GM06990 (cell line): ENCODE results near the gene OVCH2.

Source experiments
- DNase-seq: peaks from one replicate; pipeline ENCODE4 v3.0.0-alpha.2; 2011; ENCODE audit not compliant: insufficient read length; ENCODE audit errors: extremely low read depth
- H3K27me3 ChIP-seq: replicated peaks from 2 replicates; pipeline ENCODE4 v1.6.0; 2011; ENCODE audit warnings: low read length; ENCODE audit not compliant: control insufficient read depth, insufficient read depth
- H3K36me3 ChIP-seq: 2 replicates; pipeline ENCODE4 v1.5.1; 2011; ENCODE audit warnings: low read length; ENCODE audit not compliant: control insufficient read depth, insufficient read depth
- H3K4me3 ChIP-seq: replicated peaks from 2 replicates; pipeline ENCODE4 v1.5.1; 2011; ENCODE audit warnings: low read depth, mild to moderate bottlenecking, control low read depth, low read length
- TF ChIP-seq, protein P1 (sequence below): IDR thresholded peaks from 2 replicates; pipeline ENCODE4 v1.5.1; 2011; ENCODE audit warnings: low read length, control low read depth, mild to moderate bottlenecking, inconsistent platforms; ENCODE audit not compliant: insufficient read depth, poor library complexity, severe bottlenecking

Gene OVCH2

DNA sequence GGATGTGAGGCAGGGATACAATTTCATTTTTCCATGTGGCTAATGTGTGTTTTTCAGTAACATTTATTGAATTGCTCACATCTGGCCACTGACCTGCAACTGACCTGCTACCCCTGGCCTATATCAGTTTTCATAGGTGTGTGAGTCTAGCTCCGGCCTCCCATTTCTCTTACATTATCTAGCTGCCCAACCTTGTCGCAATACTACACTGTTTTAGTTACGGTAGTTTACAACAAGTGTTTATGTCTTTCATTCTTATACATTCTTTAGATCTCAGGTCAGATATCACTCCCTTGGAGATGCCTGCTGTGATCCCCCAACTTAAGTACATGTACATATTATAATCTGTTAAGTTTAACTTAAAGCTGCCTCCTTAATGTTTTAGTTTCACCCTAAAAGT lies 30.6 kb downstream of the OVCH2 start:
- DNase-seq, result no peak
- H3K4me3 ChIP-seq, result no peak overlapping the region
- TF ChIP-seq, protein P1, sequence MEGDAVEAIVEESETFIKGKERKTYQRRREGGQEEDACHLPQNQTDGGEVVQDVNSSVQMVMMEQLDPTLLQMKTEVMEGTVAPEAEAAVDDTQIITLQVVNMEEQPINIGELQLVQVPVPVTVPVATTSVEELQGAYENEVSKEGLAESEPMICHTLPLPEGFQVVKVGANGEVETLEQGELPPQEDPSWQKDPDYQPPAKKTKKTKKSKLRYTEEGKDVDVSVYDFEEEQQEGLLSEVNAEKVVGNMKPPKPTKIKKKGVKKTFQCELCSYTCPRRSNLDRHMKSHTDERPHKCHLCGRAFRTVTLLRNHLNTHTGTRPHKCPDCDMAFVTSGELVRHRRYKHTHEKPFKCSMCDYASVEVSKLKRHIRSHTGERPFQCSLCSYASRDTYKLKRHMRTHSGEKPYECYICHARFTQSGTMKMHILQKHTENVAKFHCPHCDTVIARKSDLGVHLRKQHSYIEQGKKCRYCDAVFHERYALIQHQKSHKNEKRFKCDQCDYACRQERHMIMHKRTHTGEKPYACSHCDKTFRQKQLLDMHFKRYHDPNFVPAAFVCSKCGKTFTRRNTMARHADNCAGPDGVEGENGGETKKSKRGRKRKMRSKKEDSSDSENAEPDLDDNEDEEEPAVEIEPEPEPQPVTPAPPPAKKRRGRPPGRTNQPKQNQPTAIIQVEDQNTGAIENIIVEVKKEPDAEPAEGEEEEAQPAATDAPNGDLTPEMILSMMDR, result no peak
- no peaks in the 10 kb centered on the region for H3K36me3 ChIP-seq
- H3K27me3 ChIP-seq, result no peaks in the 10 kb centered on the region

DNA sequence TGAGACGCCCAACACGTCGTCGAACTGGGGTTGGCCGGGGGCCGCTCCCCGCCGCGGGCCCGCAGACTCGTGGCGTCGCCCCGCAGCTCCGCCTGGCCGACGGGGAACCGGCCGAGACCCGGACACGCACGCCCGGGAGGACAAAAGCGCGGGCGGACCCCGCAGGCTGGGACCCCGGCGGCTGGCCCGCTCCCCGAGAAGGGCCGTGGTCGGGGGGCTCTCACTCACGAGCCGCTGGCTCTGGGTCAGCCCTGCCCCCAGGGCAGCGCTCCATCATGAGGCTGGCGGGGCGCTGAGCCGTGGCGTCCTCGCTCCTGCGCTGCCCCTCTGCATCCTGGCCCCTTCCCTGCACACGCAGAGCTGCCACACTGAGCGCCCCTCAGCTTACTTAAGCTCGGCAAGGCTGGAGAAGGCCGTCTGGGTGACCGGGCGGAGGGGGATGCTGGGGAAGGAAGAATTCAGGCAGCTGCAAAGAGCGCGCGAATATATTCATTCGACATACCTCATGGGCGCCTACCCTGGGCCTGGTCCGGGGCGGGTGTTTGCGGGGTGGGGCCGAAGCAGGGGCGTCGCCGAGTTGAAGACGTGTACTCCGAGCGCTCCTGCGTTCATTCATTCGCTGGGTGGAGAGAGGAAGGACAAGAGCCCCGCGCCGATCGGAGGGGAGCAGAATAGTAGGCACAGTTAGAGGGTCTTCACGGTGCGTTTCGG lies 32.4 kb downstream of the OVCH2 start:
- no peaks in the 10 kb centered on the region; the same call in 1 of the 2 replicates for H3K36me3 ChIP-seq
- no peaks in the 10 kb centered on the region for H3K27me3 ChIP-seq
- TF ChIP-seq, protein P1, result no peak
- DNase-seq, result peak; percentile 35
- H3K4me3 ChIP-seq, result peak overlapping the region; percentile 58

DNA sequence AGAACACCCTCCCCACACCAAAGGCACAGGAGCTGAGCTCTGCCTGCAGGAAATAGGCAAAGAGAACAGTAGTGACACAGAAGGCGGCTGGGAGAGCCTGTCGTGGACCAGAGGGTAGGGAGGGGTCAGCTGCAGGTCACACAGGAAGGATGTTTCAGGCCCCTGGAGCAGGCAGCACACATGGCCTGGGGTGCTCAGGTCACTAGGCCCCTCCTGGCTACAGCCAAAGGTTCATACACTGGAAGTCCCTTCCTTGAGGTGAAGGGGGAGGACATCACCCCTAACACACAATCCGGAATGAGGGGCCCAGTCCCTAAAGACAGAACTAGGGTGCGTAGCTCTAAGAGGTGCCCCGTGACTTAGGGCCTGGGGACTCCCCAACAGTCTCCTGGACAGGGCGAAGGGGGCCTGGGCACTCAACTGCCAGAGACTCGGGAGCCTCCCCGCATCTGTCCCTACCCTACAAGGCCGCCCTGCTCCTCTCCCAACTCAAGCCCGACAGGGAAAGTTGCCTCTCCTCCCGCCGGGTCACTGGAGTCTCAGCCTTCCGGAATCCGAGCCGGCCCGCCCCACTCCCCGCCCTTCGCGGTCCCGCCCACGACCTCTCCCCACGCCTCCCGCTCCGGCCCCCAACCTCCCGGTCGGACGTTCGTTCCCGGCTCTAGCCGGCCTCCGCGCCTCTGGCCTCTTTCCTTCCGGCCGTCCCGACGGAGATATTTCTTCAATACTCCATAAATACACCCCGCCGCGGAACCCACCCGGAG lies 33.1 kb downstream of the OVCH2 start, which contains the start of gene CYB5R2:
TSS of gene CYB5R2 (minus strand) at position 541 of the 764 bp plus-strand sequence. CDS start 675 bp downstream, outside the sequence.
- peak; percentile 46 for DNase-seq
- TF ChIP-seq, protein P1, result no peak

DNA sequence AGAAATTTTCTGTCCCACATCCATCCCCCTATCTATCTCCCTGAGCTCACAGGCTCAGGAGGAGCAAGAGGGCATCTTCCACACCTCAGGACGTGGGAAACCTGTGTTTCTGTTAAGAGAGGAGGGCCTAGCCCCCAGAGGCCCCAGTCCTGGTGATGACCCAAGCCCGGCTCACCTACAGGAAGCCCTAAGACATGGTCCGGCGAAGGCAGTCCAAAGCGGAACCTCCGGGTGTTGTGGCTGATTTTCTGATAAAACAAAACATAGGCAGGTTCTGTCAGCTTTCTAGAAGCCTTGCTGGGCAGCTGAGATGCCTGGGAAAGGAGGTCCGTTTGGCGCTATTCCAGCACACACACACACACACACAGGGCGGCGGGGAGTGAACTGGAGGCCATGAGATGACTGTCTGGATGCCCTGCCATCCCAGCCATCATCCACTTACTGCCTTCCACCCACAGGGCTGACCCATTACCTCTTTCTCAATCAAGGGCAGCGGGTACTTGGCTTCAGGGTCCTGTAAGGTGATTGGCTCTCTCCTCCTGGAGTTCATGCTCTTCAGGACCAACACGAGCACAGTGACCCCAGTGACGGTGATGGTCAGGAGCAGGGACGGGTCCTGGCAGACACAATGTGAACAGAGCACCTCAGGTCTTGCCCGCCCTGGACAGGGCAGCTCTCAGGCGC lies 33.9 kb downstream of the OVCH2 start:
- Histone ChIP-seq H3K27me3 (no peaks in the 10 kb centered on the region), H3K4me3 (peak overlapping the region; percentile 23), H3K36me3 (peaks cover 10% of the 10 kb centered on the region)
- TF ChIP-seq, protein P1, result no peak
- no peak for DNase-seq

More for the DNA sequence above, 33.1 kb downstream of the OVCH2 start, which contains the start of gene CYB5R2:
- Histone ChIP-seq H3K27me3 (no peaks in the 10 kb centered on the region), H3K4me3 (peak within 1 kb of the TSS; percentile 58), H3K36me3 (peaks cover 4% of the 10 kb centered on the region)

DNA sequence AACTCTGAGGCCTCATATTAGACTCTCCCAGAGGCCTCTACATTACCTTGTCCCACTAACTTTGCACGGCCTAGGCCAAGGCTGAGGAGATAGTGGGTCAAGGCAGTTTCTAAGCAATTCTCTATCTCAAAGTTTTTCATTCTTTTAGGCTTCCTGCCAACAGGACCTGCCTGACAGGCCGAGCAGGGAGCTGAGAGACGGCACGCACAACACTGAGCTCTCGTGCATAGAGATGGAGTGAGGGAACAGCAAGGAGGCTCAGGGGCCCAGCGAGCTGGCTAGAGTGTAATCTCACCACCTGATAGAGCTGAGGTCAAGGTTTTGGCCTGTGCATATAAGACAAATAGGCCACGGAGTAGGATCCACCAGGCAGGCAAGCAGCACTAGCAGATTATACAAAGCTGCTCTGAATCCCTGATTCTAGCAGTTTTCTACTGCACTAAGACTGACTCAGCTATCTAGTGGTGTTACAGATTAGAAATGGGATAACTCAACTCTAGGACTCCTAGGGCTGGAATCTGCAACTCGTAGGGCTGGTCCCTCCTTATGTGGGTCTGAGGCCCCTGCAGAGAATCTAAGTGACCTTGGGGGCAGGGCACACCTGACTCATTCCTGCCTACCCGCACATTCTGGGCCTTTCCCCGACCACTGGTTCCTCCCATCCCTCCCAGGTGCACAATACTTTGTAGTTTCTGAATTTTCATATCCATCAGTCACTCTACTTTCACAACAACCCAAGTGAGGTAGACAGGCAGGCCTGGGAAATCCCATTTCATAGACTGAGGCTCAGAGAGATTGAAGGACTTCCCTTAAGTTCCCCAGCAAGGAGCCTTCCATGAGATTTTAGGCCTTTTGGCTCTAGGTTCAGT lies 34.7 kb downstream of the OVCH2 start:
- H3K36me3 ChIP-seq, result peaks cover 11% of the 10 kb centered on the region
- TF ChIP-seq, protein P1, result no peak
- H3K27me3 ChIP-seq, result no peaks in the 10 kb centered on the region
- H3K4me3 ChIP-seq, result no peak overlapping the region; the same call in 1 of the 2 replicates
- peak; percentile 71 for DNase-seq
